AG04450 (cell line): ENCODE data around the gene SETD1A. TPM values are rescaled to one million over a fixed set of nuclear protein-coding genes. Genes with fewer than 3 reads are reported as not detected.

Experiments
- CTCF ChIA-PET: fragments of 300-600, 350-600 bp; formaldehyde crosslinking; extraction: SDS; loops from one replicate; lab custom pipeline; 2022; ENCODE audit warnings: antibody characterized with exemption, inconsistent platforms; lab: Charles Lee
- POLR2A ChIA-PET: fragments of 350-600 bp; formaldehyde crosslinking; extraction: SDS; loops from one replicate; lab custom pipeline; 2021; ENCODE audit warnings: antibody characterized with exemption, inconsistent platforms; lab: Yijun Ruan, JAX
- DNase-seq: peaks from one replicate; pipeline ENCODE4 v3.0.0-alpha.2; 2011; ENCODE audit warnings: low read depth, low spot score
- H3K27ac ChIP-seq: one replicate; pipeline ENCODE4 v1.5.1; 2012; ENCODE audit warnings: low read depth, low read length, control low read depth
- H3K27me3 ChIP-seq: one replicate; pipeline ENCODE4 v1.6.0; 2012; ENCODE audit warnings: low read length; ENCODE audit not compliant: control insufficient read depth, insufficient read depth
- H3K4me3 ChIP-seq: 2 replicates; pipeline ENCODE4 v1.5.1; 2011; ENCODE audit warnings: mild to moderate bottlenecking, low read depth, low read length, control low read depth
- H3K9me3 ChIP-seq: 2 replicates; pipeline ENCODE4 v1.5.1; 2012; ENCODE audit warnings: low read length; ENCODE audit not compliant: control insufficient read depth, insufficient read depth
- polyA plus RNA-seq: library from polyadenylated mRNA; depleted of rRNA; stranded (reverse); fragments of >200 nt; gene quantifications from 2 replicates; pipeline ENCODE4 v1.2.3, GENCODE V29; 2011
- TF ChIP-seq, protein P1 (sequence below): IDR thresholded peaks from 2 replicates; pipeline ENCODE4 v1.5.1; 2011; ENCODE audit warnings: low read depth, low read length, control low read depth, inconsistent platforms

Gene SETD1A
- polyA plus RNA-seq, 1 experiment: 1.1 TPM

GRCh38 chr16:30953111-30953510 is 4.4 kb upstream of the SETD1A start:
- H3K9me3 ChIP-seq: no peaks in the 10 kb centered on the region; the same call in 1 of the 2 replicates
- ChIA-PET POLR2A (interaction anchor here (0.6 kb wide), 1 partner anchor 17 kb away, joined by 7 read pairs; no protein-coding TSS in a partner anchor), CTCF (interaction anchor here (0.6 to 1.9 kb wide), 15 partner anchors 11 to 915 kb away, joined by 3 to 10 read pairs (median 5); partner anchors contain the start of genes KAT8, ZNF646 and ZNF668)
- no peak for DNase-seq
- no peaks in the 10 kb centered on the region for H3K27me3 ChIP-seq
- TF ChIP-seq, protein P1, sequence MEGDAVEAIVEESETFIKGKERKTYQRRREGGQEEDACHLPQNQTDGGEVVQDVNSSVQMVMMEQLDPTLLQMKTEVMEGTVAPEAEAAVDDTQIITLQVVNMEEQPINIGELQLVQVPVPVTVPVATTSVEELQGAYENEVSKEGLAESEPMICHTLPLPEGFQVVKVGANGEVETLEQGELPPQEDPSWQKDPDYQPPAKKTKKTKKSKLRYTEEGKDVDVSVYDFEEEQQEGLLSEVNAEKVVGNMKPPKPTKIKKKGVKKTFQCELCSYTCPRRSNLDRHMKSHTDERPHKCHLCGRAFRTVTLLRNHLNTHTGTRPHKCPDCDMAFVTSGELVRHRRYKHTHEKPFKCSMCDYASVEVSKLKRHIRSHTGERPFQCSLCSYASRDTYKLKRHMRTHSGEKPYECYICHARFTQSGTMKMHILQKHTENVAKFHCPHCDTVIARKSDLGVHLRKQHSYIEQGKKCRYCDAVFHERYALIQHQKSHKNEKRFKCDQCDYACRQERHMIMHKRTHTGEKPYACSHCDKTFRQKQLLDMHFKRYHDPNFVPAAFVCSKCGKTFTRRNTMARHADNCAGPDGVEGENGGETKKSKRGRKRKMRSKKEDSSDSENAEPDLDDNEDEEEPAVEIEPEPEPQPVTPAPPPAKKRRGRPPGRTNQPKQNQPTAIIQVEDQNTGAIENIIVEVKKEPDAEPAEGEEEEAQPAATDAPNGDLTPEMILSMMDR: no peak
- H3K27ac ChIP-seq: no peak overlapping the region
- H3K4me3 ChIP-seq: no peak overlapping the region

- Histone ChIP-seq H3K4me3 (no peak overlapping the region), H3K27me3 (no peaks in the 10 kb centered on the region), H3K9me3 (no peaks in the 10 kb centered on the region; the same call in 1 of the 2 replicates), H3K27ac (no peak overlapping the region)
- POLR2A ChIA-PET: interaction anchor here (0.6 to 1.1 kb wide), 4 partner anchors 17 to 489 kb away, joined by 3 to 7 read pairs (median 4); partner anchors contain the start of genes FUS and ZNF843
- DNase-seq: no peak
- CTCF ChIA-PET: interaction anchor here (0.6 to 1.9 kb wide), 24 partner anchors 9 to 920 kb away, joined by 3 to 10 read pairs (median 4); partner anchors contain the start of genes KAT8, ZNF267, ZNF646 and ZNF668
- TF ChIP-seq, protein P1: peak; percentile 81
Observed at GRCh38 chr16:30953511-30954124, 3.9 kb upstream of the SETD1A start.

GRCh38 chr16:30954993-30955392 is 2.6 kb upstream of the SETD1A start:
- no peak overlapping the region for H3K27ac ChIP-seq
- no peaks in the 10 kb centered on the region; the same call in 1 of the 2 replicates for H3K9me3 ChIP-seq
- ChIA-PET CTCF (interaction anchor here (0.5 to 1.6 kb wide), 4 partner anchors 13 to 914 kb away, joined by 3 to 5 read pairs (median 4); no protein-coding TSS in a partner anchor), POLR2A (no interaction called here)
- no peak for DNase-seq
- no peak overlapping the region for H3K4me3 ChIP-seq
- H3K27me3 ChIP-seq: no peaks in the 10 kb centered on the region
- TF ChIP-seq, protein P1: no peak

- POLR2A ChIA-PET: interaction anchor here (0.7 to 1.0 kb wide), 2 partner anchors 186 to 223 kb away, joined by 4 to 5 read pairs; partner anchors contain the start of gene FUS
- Histone ChIP-seq H3K27me3 (no peaks in the 10 kb centered on the region), H3K27ac (peak overlapping the region; percentile 98), H3K4me3 (peak overlapping the region; percentile 82), H3K9me3 (no peaks in the 10 kb centered on the region; the same call in 1 of the 2 replicates)
- DNase-seq: no peak
- TF ChIP-seq, protein P1: peak; percentile 39
- CTCF ChIA-PET: interaction anchor here (1.0 kb wide), 1 partner anchor 185 kb away, joined by 6 read pairs; no protein-coding TSS in a partner anchor
Observed at GRCh38 chr16:30956601-30957455, 726 bp upstream of the SETD1A start.
